ENCODE measurements around the gene CD96.

- no peak for TF ChIP-seq ZFX (IDR thresholded peaks at IDR 0.05; ENCODE audit: borderline replicate concordance)
- TF ChIP-seq, protein P1, sequence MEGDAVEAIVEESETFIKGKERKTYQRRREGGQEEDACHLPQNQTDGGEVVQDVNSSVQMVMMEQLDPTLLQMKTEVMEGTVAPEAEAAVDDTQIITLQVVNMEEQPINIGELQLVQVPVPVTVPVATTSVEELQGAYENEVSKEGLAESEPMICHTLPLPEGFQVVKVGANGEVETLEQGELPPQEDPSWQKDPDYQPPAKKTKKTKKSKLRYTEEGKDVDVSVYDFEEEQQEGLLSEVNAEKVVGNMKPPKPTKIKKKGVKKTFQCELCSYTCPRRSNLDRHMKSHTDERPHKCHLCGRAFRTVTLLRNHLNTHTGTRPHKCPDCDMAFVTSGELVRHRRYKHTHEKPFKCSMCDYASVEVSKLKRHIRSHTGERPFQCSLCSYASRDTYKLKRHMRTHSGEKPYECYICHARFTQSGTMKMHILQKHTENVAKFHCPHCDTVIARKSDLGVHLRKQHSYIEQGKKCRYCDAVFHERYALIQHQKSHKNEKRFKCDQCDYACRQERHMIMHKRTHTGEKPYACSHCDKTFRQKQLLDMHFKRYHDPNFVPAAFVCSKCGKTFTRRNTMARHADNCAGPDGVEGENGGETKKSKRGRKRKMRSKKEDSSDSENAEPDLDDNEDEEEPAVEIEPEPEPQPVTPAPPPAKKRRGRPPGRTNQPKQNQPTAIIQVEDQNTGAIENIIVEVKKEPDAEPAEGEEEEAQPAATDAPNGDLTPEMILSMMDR (IDR thresholded peaks at IDR 0.05) = no peak
Observed at GRCh38 chr3:111531446-111531845, 10.6 kb upstream of the CD96 start.

All from 22Rv1 (cell line).